ENCODE measurements around the gene KHK. TPM values are rescaled to one million over a fixed set of nuclear protein-coding genes. Genes with fewer than 3 reads are reported as not detected.

Gene KHK
- total and polyA plus RNA-seq, 2 experiments from 2014 or later, result 0.51 TPM; not detected in 1

- no peak overlapping the region for H3K27ac ChIP-seq
- no peaks in the 10 kb centered on the region for H4K20me1 ChIP-seq (ENCODE audit: insufficient read depth)
- no peaks in the 10 kb centered on the region for H3K36me3 ChIP-seq (ENCODE audit: low read depth)
- in situ Hi-C loops (cut with MboI), result no loop called here
- 73 to 74% methylated on average over 25 of the region's 25 CpGs for WGBS, 2 experiments (ENCODE audit: low coverage in 1 of 2, low lambda C conversion rate in 2 of 2, missing lambda C conversion rate in 2 of 2)
- no peaks in the 10 kb centered on the region for H3K79me2 ChIP-seq (ENCODE audit: insufficient read depth)
- DNase-seq, result no peak
- no peak overlapping the region for H3K9ac ChIP-seq
- TF ChIP-seq EZH2 (IDR thresholded peaks at IDR 0.05; ENCODE audit: insufficient read depth, poor library complexity, severe bottlenecking) (no peak), EZH2phosphoT487 (IDR thresholded peaks at IDR 0.05; ENCODE audit: insufficient read depth, low read depth) (no peak)
- no peak overlapping the region for H3K4me3 ChIP-seq
- H3K9me2 ChIP-seq (ENCODE audit: insufficient read depth), result no peaks in the 10 kb centered on the region
- no peaks in the 10 kb centered on the region for H3K4me1 ChIP-seq (ENCODE audit: insufficient read depth)
- H3K9me3 ChIP-seq (ENCODE audit: low read depth), result no peaks in the 10 kb centered on the region
- no peak overlapping the region for H2AFZ ChIP-seq
- no peak overlapping the region for H3K4me2 ChIP-seq (ENCODE audit: unreplicated experiment)
- no peaks in the 10 kb centered on the region for H3K27me3 ChIP-seq (replicated peaks; ENCODE audit: insufficient read depth)
- no peaks in the 10 kb centered on the region for H3F3A ChIP-seq (ENCODE audit: insufficient read depth)
Measured at GRCh38 chr2:27091746-27092695, 5.4 kb downstream of the KHK start.

- no peak overlapping the region for H3K4me3 ChIP-seq
- H3K4me1 ChIP-seq (ENCODE audit: insufficient read depth), result no peaks in the 10 kb centered on the region
- no peaks in the 10 kb centered on the region for H3K9me2 ChIP-seq (ENCODE audit: insufficient read depth)
- no peaks in the 10 kb centered on the region for H3K27me3 ChIP-seq (replicated peaks; ENCODE audit: insufficient read depth)
- H3K27ac ChIP-seq, result no peak overlapping the region
- no peak for TF ChIP-seq EZH2phosphoT487 (IDR thresholded peaks at IDR 0.05; ENCODE audit: insufficient read depth, low read depth)
- H3K9ac ChIP-seq, result no peak overlapping the region
- in situ Hi-C loops (cut with MboI), result no loop called here
- no peaks in the 10 kb centered on the region for H3F3A ChIP-seq (ENCODE audit: insufficient read depth)
- no peaks in the 10 kb centered on the region for H4K20me1 ChIP-seq (ENCODE audit: insufficient read depth)
- H3K79me2 ChIP-seq (ENCODE audit: insufficient read depth), result no peaks in the 10 kb centered on the region
- no peak overlapping the region for H2AFZ ChIP-seq
- DNase-seq, result peak; percentile 47
- WGBS, 2 experiments (ENCODE audit: low coverage in 1 of 2, low lambda C conversion rate in 2 of 2, missing lambda C conversion rate in 2 of 2), result 62 to 64% methylated on average over 10 of the region's 10 CpGs
- no peaks in the 10 kb centered on the region for H3K36me3 ChIP-seq (ENCODE audit: low read depth)
- H3K4me2 ChIP-seq (ENCODE audit: unreplicated experiment), result no peak overlapping the region
- H3K9me3 ChIP-seq (ENCODE audit: low read depth), result no peaks in the 10 kb centered on the region
Measured at GRCh38 chr2:27092696-27093429, 6.3 kb downstream of the KHK start.

GRCh38 chr2:27093430-27094352 lies 7.1 kb downstream of the KHK start:
- H3K79me2 ChIP-seq (ENCODE audit: insufficient read depth), result no peaks in the 10 kb centered on the region
- no peak overlapping the region for H2AFZ ChIP-seq
- no peak overlapping the region for H3K4me3 ChIP-seq
- no peaks in the 10 kb centered on the region for H3K27me3 ChIP-seq (replicated peaks; ENCODE audit: insufficient read depth)
- 87 to 92% methylated on average over 6 of the region's 6 CpGs for whole genome bisulfite sequencing, 2 experiments (ENCODE audit: low coverage in 1 of 2, low lambda C conversion rate in 2 of 2, missing lambda C conversion rate in 2 of 2)
- H3K36me3 ChIP-seq (ENCODE audit: low read depth), result no peaks in the 10 kb centered on the region
- H3F3A ChIP-seq (ENCODE audit: insufficient read depth), result no peaks in the 10 kb centered on the region
- DNase-seq, result no peak
- H3K9ac ChIP-seq, result no peak overlapping the region
- no peaks in the 10 kb centered on the region for H3K4me1 ChIP-seq (ENCODE audit: insufficient read depth)
- no peaks in the 10 kb centered on the region for H3K9me3 ChIP-seq (ENCODE audit: low read depth)
- no peak overlapping the region for H3K27ac ChIP-seq
- TF ChIP-seq EZH2phosphoT487 (IDR thresholded peaks at IDR 0.05; ENCODE audit: insufficient read depth, low read depth), result no peak
- no peak for TF ChIP-seq EZH2 (IDR thresholded peaks at IDR 0.05; ENCODE audit: insufficient read depth, poor library complexity, severe bottlenecking)
- H4K20me1 ChIP-seq (ENCODE audit: insufficient read depth), result no peaks in the 10 kb centered on the region
- in situ Hi-C loops (cut with MboI), result no loop called here
- H3K4me2 ChIP-seq (ENCODE audit: unreplicated experiment), result no peak overlapping the region
- no peaks in the 10 kb centered on the region for H3K9me2 ChIP-seq (ENCODE audit: insufficient read depth)
